Activated CD8-positive, alpha-beta memory T cell treated with anti-CD3 and anti-CD28 coated beads for 24 hours (primary cell): Measurements from ENCODE around the gene CCNK.

Source experiments
- DNase-seq: peaks from one replicate; pipeline ENCODE4 v3.0.0-alpha.2; 2020

Gene CCNK

GRCh38 chr14:99467336-99468078, 13.7 kb upstream of the CCNK start:
- no peak for DNase-seq

DNA sequence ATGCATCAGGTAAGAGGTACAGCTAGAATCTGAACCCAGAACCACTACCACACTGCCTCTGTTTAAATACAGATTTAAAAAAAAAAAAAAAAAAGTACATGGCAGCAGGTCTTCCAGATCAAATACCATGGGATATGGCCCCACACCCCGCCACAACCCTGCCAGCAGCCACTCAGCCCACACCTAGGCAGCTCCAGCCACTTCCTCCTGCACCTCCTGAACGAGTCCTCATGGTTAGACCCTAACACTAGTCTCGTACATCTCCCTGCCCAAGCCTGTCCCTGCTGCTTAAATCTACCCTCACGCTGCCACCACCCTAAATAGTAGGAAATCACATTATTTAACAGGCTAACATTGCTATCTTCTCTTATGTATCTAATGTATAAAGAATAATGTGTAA, 13.1 kb upstream of the CCNK start:
- no peak for DNase-seq

DNA sequence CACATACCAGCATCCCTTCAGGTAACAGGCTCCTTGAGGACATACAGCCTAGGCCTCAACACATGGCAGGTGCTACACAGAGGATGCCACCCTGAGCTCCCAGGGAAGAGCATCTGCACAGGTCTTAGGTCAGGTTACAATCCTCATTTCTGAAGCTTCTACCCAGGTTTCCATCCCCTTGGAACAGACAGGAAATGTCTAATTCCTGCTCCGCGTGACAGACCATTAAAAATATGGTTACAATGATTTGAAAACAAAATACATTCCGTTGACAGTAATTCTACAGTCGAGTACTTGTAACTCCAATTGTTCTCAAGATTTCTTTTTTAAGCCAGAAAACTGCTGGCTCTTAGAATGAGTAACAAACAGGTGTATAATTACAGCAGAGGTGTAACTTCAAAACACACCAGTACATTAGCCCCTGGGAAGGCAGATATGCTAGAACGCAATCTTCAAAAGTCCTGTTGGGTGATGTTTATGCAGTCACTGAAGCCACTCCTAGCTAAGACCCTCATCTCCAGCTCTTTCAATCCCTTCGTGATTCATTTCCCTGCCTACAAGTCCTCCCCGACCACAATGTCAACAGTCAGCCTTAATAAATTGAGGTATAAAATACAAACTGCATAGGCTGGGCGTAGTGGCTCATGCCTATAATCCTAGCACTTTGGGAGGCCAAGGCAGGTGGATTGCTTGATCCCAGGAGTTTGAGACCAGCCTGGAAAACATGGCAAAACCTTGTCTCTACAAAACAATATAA, 12.2 kb upstream of the CCNK start:
- DNase-seq: no peak

- DNase-seq: no peak
Observed at GRCh38 chr14:99471731-99472130, 9.5 kb upstream of the CCNK start.

- DNase-seq: no peak
Observed at GRCh38 chr14:99472937-99473336, 8.3 kb upstream of the CCNK start.

GRCh38 chr14:99473458-99473857, 7.8 kb upstream of the CCNK start:
- DNase-seq: no peak

DNA sequence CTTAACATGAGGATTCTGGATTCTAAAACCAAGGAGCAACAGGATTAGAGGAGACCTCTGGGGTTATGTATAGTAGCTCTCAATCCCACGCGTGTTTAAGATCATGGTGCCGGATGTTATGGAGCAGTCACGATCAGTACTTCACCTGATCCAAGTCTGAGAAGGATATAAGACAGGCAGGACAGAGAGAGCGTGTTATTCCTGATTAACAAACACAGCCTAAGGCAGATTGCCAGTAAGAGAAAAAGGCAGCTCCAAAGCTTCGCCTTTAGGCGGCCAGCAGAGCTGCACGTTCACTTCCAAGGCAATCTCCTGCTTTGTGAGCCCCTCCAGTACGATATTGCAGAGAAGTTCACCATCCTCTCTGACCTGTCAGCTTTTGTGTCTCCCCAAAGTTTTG, 6.0 kb upstream of the CCNK start:
- DNase-seq: no peak

DNA sequence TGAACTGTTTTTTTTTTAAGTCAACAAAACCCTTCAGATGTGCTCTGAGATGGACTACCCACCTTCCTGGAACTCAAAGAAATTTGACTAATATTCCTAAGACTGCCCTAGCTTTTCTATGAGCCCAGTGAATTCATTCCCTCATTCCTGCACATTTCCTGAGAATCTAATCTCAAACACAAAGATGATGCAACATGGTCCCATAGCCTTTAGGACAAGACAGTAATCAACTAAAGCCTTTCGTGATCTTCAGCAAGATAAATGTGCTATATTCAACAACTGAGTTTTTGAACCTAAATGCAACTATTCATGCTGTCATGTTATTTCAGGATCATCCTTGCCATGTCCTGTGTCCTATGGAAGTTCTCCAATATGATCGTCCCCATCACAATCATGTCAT, 5.5 kb upstream of the CCNK start:
- DNase-seq: no peak

DNA sequence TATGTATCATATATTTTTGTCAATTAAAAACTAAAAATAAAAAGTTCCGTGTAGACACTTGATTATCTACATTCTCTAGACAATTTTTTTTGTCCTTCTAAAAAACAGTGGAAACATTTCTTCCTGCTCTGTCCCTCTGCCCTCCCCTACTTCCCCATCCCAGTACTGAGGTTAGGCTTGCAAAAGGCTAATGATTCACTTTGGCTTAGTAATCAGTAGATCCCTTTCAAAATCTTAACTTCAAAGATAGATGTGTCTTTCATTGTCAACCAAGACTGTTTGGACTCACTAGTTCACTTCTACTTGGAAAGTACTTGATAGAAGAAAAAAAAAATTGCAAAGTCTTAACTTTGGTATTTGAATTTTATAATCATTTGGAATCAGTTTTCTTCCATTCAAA, 4.3 kb upstream of the CCNK start:
- no peak for DNase-seq

GRCh38 chr14:99478128-99478527, 3.1 kb upstream of the CCNK start:
- DNase-seq: no peak

GRCh38 chr14:99479160-99479905, 1.9 kb upstream of the CCNK start:
- DNase-seq: no peak

DNA sequence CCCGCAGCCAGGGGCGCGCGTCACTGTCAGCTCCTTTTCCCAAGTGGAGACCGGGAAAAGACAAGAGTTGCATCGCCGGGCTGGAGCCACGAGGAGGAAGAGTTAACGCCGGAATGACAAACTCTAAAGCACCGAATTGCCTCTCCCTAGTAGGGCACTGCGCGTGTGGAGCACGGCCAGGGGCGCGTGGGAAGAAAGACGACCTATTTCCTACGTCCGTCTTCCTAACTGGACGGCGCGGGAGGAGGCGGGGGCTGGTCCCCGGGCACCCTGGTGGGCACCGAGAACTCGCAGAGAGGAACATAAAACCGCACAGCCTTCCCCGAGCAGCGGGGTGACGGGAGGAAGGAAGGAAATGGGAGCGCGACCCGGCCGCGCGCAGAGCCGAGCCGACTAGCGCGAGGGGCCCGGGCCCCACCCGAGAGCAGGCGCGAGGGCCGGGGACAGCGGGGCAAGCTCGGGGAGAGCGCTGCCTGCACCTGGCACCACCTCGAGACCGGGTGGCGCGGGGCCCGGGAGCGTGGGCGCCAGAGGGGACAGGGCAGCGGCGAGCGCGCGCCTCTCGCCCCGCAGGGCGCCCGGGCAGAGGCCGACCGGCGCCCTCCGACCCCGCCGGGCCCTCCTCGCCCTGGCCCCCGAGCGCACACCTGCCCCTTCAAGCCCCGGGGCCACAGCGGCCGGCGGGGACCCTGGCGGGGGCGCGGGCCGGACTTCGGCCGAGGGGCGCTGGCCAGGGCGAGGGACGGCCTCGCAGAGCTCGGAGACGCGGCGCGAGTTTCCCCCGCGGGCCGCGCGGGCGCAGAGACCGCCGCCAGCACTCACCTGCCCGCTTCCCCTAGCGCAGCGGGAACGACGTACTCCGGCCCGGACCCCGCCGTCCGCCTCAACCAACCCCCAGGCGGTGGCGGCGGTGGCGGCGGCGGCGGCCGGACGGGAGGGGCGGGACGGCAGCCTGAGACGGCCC, 1.0 kb upstream of the CCNK start, which contains the start of gene SETD3:
Gene SETD3, minus strand, starts transcription at position 954 of the 964 bp plus-strand sequence. CDS start 15,054 bp downstream, outside the sequence.
- peak; percentile 76 for DNase-seq

- DNase-seq: no peak
Observed at GRCh38 chr14:99481745-99482099, 513 bp downstream of the CCNK start.

GRCh38 chr14:99484106-99484505, 2.9 kb downstream of the CCNK start:
- no peak for DNase-seq

- no peak for DNase-seq
Observed at GRCh38 chr14:99497341-99497740, 16.1 kb downstream of the CCNK start.

- DNase-seq: no peak
Observed at GRCh38 chr14:99497894-99498293, 16.7 kb downstream of the CCNK start.

- no peak for DNase-seq
Observed at GRCh38 chr14:99502989-99503421, 21.8 kb downstream of the CCNK start.

DNA sequence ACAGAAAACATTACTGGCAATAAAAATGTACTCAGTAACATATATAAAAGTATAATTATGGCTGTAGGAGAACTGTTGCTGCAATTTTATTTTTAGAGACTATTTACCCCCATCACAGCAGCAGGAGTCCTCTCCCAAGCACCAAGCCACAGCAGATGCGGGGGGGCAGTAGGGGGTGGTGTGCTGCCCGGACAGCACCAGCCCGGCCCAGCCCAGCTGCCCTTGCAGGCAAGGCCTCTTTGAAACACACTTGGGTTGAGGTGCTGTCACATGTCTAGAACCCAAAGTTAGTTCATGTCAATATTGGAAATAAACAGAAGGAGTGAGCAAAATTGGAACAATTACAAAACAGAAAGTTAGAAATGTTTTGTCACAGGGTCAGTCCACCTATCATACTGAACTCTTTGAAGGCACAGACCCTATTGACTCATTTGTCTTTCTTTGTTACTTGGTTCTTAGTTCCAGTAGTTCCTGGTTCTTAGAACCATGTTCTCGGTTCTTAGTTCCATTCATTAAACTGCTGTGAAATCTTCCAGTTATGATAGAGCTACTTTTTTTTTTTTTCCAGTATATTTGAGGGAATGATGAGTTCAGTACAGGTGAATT, 22.7 kb downstream of the CCNK start:
- DNase-seq: no peak

GRCh38 chr14:99505089-99505488, 23.9 kb downstream of the CCNK start:
- DNase-seq: no peak

DNA sequence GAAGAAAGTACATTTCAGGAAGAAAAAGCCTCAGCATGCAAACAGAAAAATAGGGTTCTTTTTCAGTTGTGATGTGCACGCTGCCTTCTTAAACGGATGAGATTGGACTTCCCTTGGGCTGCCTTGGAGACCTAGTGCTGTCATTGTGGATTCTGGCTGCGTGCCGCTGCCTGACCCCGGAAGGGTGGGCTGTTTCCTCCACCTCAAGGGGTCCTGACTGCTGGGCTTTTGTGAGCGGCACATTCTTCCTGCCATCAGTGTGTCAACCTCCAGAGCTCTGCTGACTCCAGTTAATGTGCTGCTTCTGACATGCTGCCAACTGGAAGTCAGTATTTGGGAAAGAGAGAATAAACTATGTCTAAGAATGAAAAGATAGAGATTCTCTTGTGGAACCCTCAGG, 25.1 kb downstream of the CCNK start:
- DNase-seq: no peak

DNA sequence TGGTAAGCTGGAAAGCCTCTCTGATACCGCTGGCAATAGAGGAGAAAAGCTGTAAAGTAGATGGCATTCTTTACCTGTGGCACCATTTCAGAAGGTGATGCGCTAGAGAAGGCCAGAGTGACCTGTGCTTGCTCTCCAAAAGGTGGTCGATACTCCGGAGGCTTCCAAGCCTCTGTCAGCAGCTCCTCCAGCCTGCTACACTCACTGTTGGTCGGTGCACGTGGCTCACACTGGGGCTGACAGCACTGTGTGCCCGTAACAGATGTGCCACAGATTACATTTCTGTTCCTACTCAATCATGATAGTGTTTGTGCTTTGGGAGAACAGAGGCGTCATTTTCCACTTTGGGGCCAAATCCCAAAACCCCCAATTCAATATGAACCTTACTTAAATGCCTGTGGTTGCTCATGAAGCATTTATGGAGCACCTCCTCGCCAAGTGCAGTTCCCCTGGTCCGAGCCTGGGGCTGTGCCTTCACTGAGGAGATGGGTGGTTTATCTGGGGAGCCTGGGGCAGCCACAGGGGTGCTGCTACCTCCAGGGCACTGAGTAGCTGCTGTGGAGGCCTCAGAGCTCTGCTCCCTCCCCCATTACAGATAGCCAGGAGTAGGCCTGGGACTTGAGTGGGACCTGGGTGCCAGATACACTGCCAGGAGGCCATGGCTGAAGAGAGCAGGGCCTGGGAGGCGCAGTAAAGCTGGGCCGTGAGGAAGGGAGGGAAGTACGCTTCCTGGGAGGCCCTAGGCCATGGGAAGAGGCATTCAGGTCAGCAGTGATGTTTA, 26.8 kb downstream of the CCNK start:
- no peak for DNase-seq
